T-cell (primary cell): ENCODE measurements around the gene GRID2. TPM values are rescaled to one million over a fixed set of nuclear protein-coding genes. Genes with fewer than 3 reads are reported as not detected.

ENCODE experiments used
- ATAC-seq, 4 experiments: fragments of 200-7000 bp in 3 of 4; fragments of 150-1000 bp in 1 of 4; cut with Tn5 transposase; replicated peaks in 1 of 4; 1 replicate in 3 of 4; 2 replicates in 1 of 4; pipeline ENCODE4 v1.10.0; 2021; ENCODE audit warnings: moderate library complexity in 3 of 4, mild to moderate bottlenecking in 2 of 4, moderate number of reproducible peaks in 1 of 4
- CTCF ChIA-PET, 2 donors: fragments of 300-600 bp; sonication (Branson Sonifier 250); formaldehyde crosslinking; loops; one replicate each; lab custom pipeline; 2022; ENCODE audit warnings: antibody characterized with exemption in 2 of 2; lab: Charles Lee
- POLR2A ChIA-PET, 2 donors: fragments of 300-600 bp; sonication (Branson Sonifier 250); formaldehyde crosslinking; loops; one replicate each; lab custom pipeline; 2022; ENCODE audit warnings: antibody characterized with exemption in 2 of 2; lab: Charles Lee
- DNase-seq, 35 experiments: peaks; one replicate each; pipeline versions ENCODE4 v3.0.0 to v3.0.0-alpha.2; 2013 to 2023
- H3K27ac ChIP-seq: one replicate; pipeline ENCODE4 v1.5.1; 2013; ENCODE audit warnings: low read length
- H3K27me3 ChIP-seq, 2 experiments: replicated peaks in 1 of 2; 1 replicate in 1 of 2; 2 replicates in 1 of 2; pipeline versions ENCODE4 v1.6.1 to v1.7.0; 2013; ENCODE audit warnings: low read length in 1 of 2, mixed read lengths in 1 of 2; ENCODE audit not compliant: control insufficient read depth in 2 of 2, insufficient read depth in 2 of 2; ENCODE audit errors: extremely low read depth in 1 of 2
- H3K36me3 ChIP-seq, 2 donors: 1 replicate in 1 of 2; 2 replicates in 1 of 2; pipeline versions ENCODE4 v1.6.1 to v1.7.0; 2013; ENCODE audit warnings: low read length in 1 of 2; ENCODE audit not compliant: control insufficient read depth in 2 of 2, insufficient read depth in 1 of 2; ENCODE audit errors: extremely low read depth in 1 of 2
- H3K4me1 ChIP-seq, 2 experiments: 1 replicate in 1 of 2; 2 replicates in 1 of 2; pipeline versions ENCODE4 v1.6.1 to v1.7.0; 2013; ENCODE audit warnings: low read length in 2 of 2, mixed read lengths in 1 of 2; ENCODE audit not compliant: insufficient read depth in 2 of 2, control insufficient read depth in 1 of 2; ENCODE audit errors: extremely low read depth in 1 of 2
- H3K4me3 ChIP-seq, 2 donors: 1 replicate in 1 of 2; 2 replicates in 1 of 2; pipeline versions ENCODE4 v1.5.1 to v1.7.0; 2013; ENCODE audit warnings: mild to moderate bottlenecking in 2 of 2, low read length in 1 of 2, moderate library complexity in 1 of 2; ENCODE audit not compliant: control insufficient read depth in 1 of 2; ENCODE audit errors: extremely low read depth in 1 of 2
- H3K9me3 ChIP-seq: 2 replicates; pipeline ENCODE4 v1.7.0; 2013
- H3K27ac Mint-ChIP-seq, 2 donors: one replicate each; pipeline ENCODE4 v1.8.0; 2020 to 2021; ENCODE audit warnings: mild to moderate bottlenecking in 2 of 2, mixed read lengths in 2 of 2
- H3K27me3 Mint-ChIP-seq, 2 donors: one replicate each; pipeline ENCODE4 v1.8.0; 2021 to 2022; ENCODE audit warnings: mixed read lengths in 2 of 2
- H3K36me3 Mint-ChIP-seq: one replicate; pipeline ENCODE4 v1.8.0; 2021; ENCODE audit warnings: mixed read lengths
- H3K4me1 Mint-ChIP-seq, 3 donors: one replicate each; pipeline ENCODE4 v1.8.0; 2020 to 2022; ENCODE audit warnings: mixed read lengths in 3 of 3, mild to moderate bottlenecking in 1 of 3
- H3K4me3 Mint-ChIP-seq, 3 donors: one replicate each; pipeline ENCODE4 v1.8.0; 2020 to 2022; ENCODE audit warnings: mild to moderate bottlenecking in 3 of 3, mixed read lengths in 3 of 3, moderate library complexity in 3 of 3
- H3K9me3 Mint-ChIP-seq, 3 donors: one replicate each; pipeline ENCODE4 v1.8.0; 2020 to 2022; ENCODE audit warnings: mixed read lengths in 3 of 3
- WGBS: methylation state at CpG from one replicate; pipeline ENCODE4 v1.1.5; 2013; ENCODE audit warnings: missing lambda C conversion rate; ENCODE audit not compliant: insufficient coverage; 5-methylcytosine and 5-hydroxymethylcytosine counted together
- total RNA-seq, 35 experiments: library from RNA in 6 of 35; stranded (reverse) in 6 of 35; fragments of 120-200 nt in 1 of 35; gene quantifications; one replicate each; pipeline versions ENCODE4 v1.2.1 to v1.2.4 and lab custom pipeline; 2013 to 2026

GRID2 gene
- total RNA-seq, 5 donors from 2014 or later (not counting 1 experiment from before 2014, with no cell fraction given) = 0.13 to 0.18 TPM; not detected in 3

GRCh38 chr4:93066749-93067148, 763.0 kb downstream of the GRID2 start:
- Mint-ChIP-seq H3K4me3 (no peak overlapping the region), H3K9me3 (peaks cover 3 to 8% (median 7%) of the 10 kb centered on the region in 3 donors), H3K36me3 (no peaks in the 10 kb centered on the region), H3K4me1 (no peaks in the 10 kb centered on the region), H3K27ac (no peak overlapping the region), H3K27me3 (no peaks in the 10 kb centered on the region)
- ChIA-PET POLR2A (no interaction called here), CTCF (no interaction called here)
- ATAC-seq = no peak
- DNase-seq = no peak
- Histone ChIP-seq H3K27me3 (no peaks in the 10 kb centered on the region), H3K4me3 (no peak overlapping the region), H3K9me3 (no peaks in the 10 kb centered on the region), H3K4me1 (no peaks in the 10 kb centered on the region), H3K36me3 (no peaks in the 10 kb centered on the region), H3K27ac (no peak overlapping the region)
- no CpG with 5 or more reads among the region's 1 CpG for WGBS

GRCh38 chr4:93072292-93072691, 768.5 kb downstream of the GRID2 start:
- H3K4me1 ChIP-seq = no peaks in the 10 kb centered on the region
- Mint-ChIP-seq H3K4me1 (no peaks in the 10 kb centered on the region), H3K4me3 (no peak overlapping the region), H3K27ac (no peak overlapping the region), H3K36me3 (no peaks in the 10 kb centered on the region), H3K9me3 (peaks cover 3 to 18% (median 12%) of the 10 kb centered on the region in 3 donors), H3K27me3 (no peaks in the 10 kb centered on the region)
- H3K27ac ChIP-seq = no peak overlapping the region
- no peaks in the 10 kb centered on the region for H3K9me3 ChIP-seq
- ATAC-seq (no peak), DNase-seq (no peak)
- H3K36me3 ChIP-seq = no peaks in the 10 kb centered on the region
- H3K27me3 ChIP-seq = no peaks in the 10 kb centered on the region
- no peak overlapping the region for H3K4me3 ChIP-seq
- ChIA-PET CTCF (no interaction called here), POLR2A (no interaction called here)

- Histone ChIP-seq H3K4me1 (no peaks in the 10 kb centered on the region), H3K27ac (no peak overlapping the region), H3K9me3 (no peaks in the 10 kb centered on the region), H3K36me3 (no peaks in the 10 kb centered on the region), H3K4me3 (no peak overlapping the region), H3K27me3 (no peaks in the 10 kb centered on the region)
- Mint-ChIP-seq H3K27me3 (no peaks in the 10 kb centered on the region), H3K36me3 (no peaks in the 10 kb centered on the region), H3K9me3 (peaks cover 10 to 19% (median 16%) of the 10 kb centered on the region in 3 donors), H3K4me3 (no peak overlapping the region), H3K27ac (no peak overlapping the region), H3K4me1 (no peaks in the 10 kb centered on the region)
- DNase-seq = no peak
- ChIA-PET POLR2A (no interaction called here), CTCF (no interaction called here)
- WGBS = no CpG with 5 or more reads among the region's 2 CpGs
- ATAC-seq = no peak
Observed at GRCh38 chr4:93080316-93080715, 776.5 kb downstream of the GRID2 start.

- H3K4me1 Mint-ChIP-seq = no peaks in the 10 kb centered on the region
- Histone ChIP-seq H3K4me3 (no peak overlapping the region), H3K27me3 (no peaks in the 10 kb centered on the region), H3K4me1 (no peaks in the 10 kb centered on the region), H3K36me3 (no peaks in the 10 kb centered on the region), H3K9me3 (no peaks in the 10 kb centered on the region), H3K27ac (no peak overlapping the region)
- no peaks in the 10 kb centered on the region for H3K36me3 Mint-ChIP-seq
- H3K4me3 Mint-ChIP-seq = no peak overlapping the region
- no peak for DNase-seq
- H3K27ac Mint-ChIP-seq = no peak overlapping the region
- H3K27me3 Mint-ChIP-seq = no peaks in the 10 kb centered on the region
- ChIA-PET CTCF (no interaction called here), POLR2A (no interaction called here)
- WGBS = 92% methylated on average over 3 of the region's 10 CpGs
- H3K9me3 Mint-ChIP-seq = peaks cover 5 to 15% (median 13%) of the 10 kb centered on the region in 3 donors
- no peak for ATAC-seq
Observed at GRCh38 chr4:93084599-93085305, 781.0 kb downstream of the GRID2 start.

GRCh38 chr4:93086356-93086755, 782.6 kb downstream of the GRID2 start:
- no peaks in the 10 kb centered on the region for H3K27me3 ChIP-seq
- Mint-ChIP-seq H3K27me3 (no peaks in the 10 kb centered on the region), H3K4me1 (no peaks in the 10 kb centered on the region), H3K27ac (no peak overlapping the region), H3K4me3 (no peak overlapping the region), H3K9me3 (peaks cover 5 to 13% (median 11%) of the 10 kb centered on the region in 3 donors), H3K36me3 (no peaks in the 10 kb centered on the region)
- H3K4me3 ChIP-seq = no peak overlapping the region
- POLR2A ChIA-PET = no interaction called here
- ATAC-seq = no peak
- no peak for DNase-seq
- CTCF ChIA-PET = no interaction called here
- H3K36me3 ChIP-seq = no peaks in the 10 kb centered on the region
- H3K9me3 ChIP-seq = no peaks in the 10 kb centered on the region
- H3K27ac ChIP-seq = no peak overlapping the region
- WGBS = 82% methylated on average over 2 of the region's 4 CpGs
- H3K4me1 ChIP-seq = no peaks in the 10 kb centered on the region

- Histone ChIP-seq H3K27me3 (no peaks in the 10 kb centered on the region), H3K4me3 (no peak overlapping the region), H3K9me3 (no peaks in the 10 kb centered on the region), H3K36me3 (no peaks in the 10 kb centered on the region), H3K27ac (no peak overlapping the region), H3K4me1 (no peaks in the 10 kb centered on the region)
- H3K4me1 Mint-ChIP-seq = no peaks in the 10 kb centered on the region
- DNase-seq = no peak
- ATAC-seq = no peak
- H3K4me3 Mint-ChIP-seq = no peak overlapping the region
- H3K27ac Mint-ChIP-seq = no peak overlapping the region
- no peaks in the 10 kb centered on the region for H3K36me3 Mint-ChIP-seq
- no CpG with 5 or more reads among the region's 2 CpGs for WGBS
- no peaks in the 10 kb centered on the region for H3K27me3 Mint-ChIP-seq
- ChIA-PET CTCF (no interaction called here), POLR2A (no interaction called here)
- peaks cover 2 to 17% (median 3%) of the 10 kb centered on the region in 3 donors for H3K9me3 Mint-ChIP-seq
Observed at GRCh38 chr4:93092765-93093164, 789.0 kb downstream of the GRID2 start.
